Glomerular visceral epithelial cell (primary cell): ENCODE results near the gene HNRNPL.
A peak's percentile ranks its signal among the peaks of the same experiment; 100 is the strongest.
"Not testable (repeated sequence)": the region's sequence is repeated elsewhere in the genome, so short reads cannot be mapped to it uniquely, and the experiment has no call there.

Experiments used
- DNase-seq: peaks from one replicate; pipeline ENCODE4 v3.0.0-alpha.2; 2016; ENCODE audit errors: extremely low spot score

Gene HNRNPL

GRCh38 chr19:38830039-38830733 lies 19.6 kb downstream of the HNRNPL start:
- no peak for DNase-seq

GRCh38 chr19:38829203-38829602 lies 20.6 kb downstream of the HNRNPL start:
- DNase-seq, result not testable (repeated sequence)

- no peak for DNase-seq
Measured at GRCh38 chr19:38826856-38827551, 22.8 kb downstream of the HNRNPL start.

GRCh38 chr19:38825936-38826335 lies 23.9 kb downstream of the HNRNPL start:
- DNase-seq, result not testable (repeated sequence)

GRCh38 chr19:38821230-38821825 lies 28.5 kb downstream of the HNRNPL start:
- not testable (repeated sequence) for DNase-seq

- no peak for DNase-seq
Measured at GRCh38 chr19:38819231-38819920, 30.4 kb downstream of the HNRNPL start.

- DNase-seq, result no peak
Measured at GRCh38 chr19:38817081-38817480, 32.7 kb downstream of the HNRNPL start.

- DNase-seq, result no peak
Measured at GRCh38 chr19:38816131-38816750, 33.5 kb downstream of the HNRNPL start.

GRCh38 chr19:38815059-38816001 lies 34.5 kb downstream of the HNRNPL start:
- no peak for DNase-seq

GRCh38 chr19:38813932-38814331 lies 35.9 kb downstream of the HNRNPL start:
- DNase-seq, result not testable (repeated sequence)

- no peak for DNase-seq
Measured at GRCh38 chr19:38813323-38813722, 36.5 kb downstream of the HNRNPL start.

- DNase-seq, result no peak
Measured at GRCh38 chr19:38812841-38813320, 36.9 kb downstream of the HNRNPL start, which contains the start of gene LGALS4. Gene LGALS4 (minus strand): TSS chr19:38812945. CDS start chr19:38812886, 59 bp downstream.

GRCh38 chr19:38812009-38812840 lies 37.6 kb downstream of the HNRNPL start:
- no peak for DNase-seq

- no peak for DNase-seq
Measured at GRCh38 chr19:38809592-38810252, 40.1 kb downstream of the HNRNPL start.

GRCh38 chr19:38808741-38809140 lies 41.0 kb downstream of the HNRNPL start:
- no peak for DNase-seq

GRCh38 chr19:38807374-38808098 lies 42.2 kb downstream of the HNRNPL start:
- DNase-seq, result peak; percentile 51

GRCh38 chr19:38806371-38806770 lies 43.4 kb downstream of the HNRNPL start:
- no peak for DNase-seq

- DNase-seq, result no peak
Measured at GRCh38 chr19:38805180-38805579, 44.6 kb downstream of the HNRNPL start.
